Activated CD8-positive, alpha-beta memory T cell treated with anti-CD3 and anti-CD28 coated beads, Interleukin-2, amount 50 U/mL, for 1 hour (primary cell): ENCODE data around the gene PRDM16.

Experiments used
- DNase-seq: peaks from one replicate; pipeline ENCODE4 v3.0.0-alpha.2; 2020; ENCODE audit errors: extremely low read depth

The PRDM16 gene

DNA sequence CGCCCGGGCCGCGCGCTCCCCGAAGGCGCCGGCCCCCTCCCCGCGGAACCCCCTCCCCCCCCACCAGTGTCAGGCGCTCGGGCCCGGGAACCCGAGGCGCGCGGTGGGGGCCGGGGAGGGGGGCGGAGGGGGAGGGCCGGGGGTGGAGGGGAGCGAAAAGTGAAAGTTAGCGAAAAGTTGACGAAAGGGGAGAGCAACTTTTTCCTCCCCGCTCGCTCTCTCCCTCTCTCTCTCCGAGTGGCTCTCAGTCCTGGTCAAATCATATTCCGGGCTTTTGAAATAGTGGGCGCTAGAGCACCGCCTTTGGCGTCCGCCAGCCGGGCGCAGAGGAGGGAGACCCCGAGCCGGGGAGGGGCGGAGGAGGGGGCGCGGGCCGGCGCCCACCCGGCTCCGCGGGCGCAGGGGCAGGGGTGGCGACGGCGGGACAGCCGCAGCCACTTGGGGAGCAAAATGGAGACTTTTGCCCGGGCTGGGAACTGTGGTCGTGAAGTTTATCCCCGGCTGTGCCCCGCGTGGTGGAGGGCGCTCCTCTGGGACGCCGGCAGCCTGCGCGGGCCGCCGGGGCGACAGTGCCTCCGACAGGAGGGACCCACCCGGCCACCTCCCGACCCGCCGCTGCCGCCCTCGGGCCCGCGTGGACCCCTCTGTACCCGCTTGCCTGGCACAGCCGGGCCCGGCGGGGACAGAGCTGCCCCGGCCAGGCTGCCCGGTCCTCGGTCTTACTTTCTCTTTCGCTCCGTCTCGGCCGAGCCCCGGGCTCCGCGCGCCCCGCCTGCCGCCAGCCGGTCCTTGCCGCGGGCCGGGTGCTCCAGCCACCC, 697 bp downstream of the PRDM16 start:
- no peak for DNase-seq

DNA sequence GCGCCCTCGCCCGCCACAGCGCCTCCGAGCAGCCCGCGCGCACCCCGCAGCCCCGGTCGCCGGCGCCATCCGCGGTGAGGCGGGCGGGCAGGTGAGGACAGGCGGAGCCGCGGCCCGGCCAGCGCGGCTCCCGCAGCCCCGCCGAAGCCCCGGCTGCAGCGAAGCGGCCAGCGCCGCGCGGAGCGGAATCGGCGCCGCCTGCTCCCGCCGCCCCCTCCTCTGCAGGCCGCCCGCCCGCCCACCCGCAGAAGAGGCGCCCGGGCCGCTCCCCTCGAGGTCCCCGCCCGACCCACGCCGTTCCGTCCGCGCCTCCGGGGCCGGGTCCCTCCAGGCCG, 1.3 kb downstream of the PRDM16 start:
- DNase-seq = no peak

DNA sequence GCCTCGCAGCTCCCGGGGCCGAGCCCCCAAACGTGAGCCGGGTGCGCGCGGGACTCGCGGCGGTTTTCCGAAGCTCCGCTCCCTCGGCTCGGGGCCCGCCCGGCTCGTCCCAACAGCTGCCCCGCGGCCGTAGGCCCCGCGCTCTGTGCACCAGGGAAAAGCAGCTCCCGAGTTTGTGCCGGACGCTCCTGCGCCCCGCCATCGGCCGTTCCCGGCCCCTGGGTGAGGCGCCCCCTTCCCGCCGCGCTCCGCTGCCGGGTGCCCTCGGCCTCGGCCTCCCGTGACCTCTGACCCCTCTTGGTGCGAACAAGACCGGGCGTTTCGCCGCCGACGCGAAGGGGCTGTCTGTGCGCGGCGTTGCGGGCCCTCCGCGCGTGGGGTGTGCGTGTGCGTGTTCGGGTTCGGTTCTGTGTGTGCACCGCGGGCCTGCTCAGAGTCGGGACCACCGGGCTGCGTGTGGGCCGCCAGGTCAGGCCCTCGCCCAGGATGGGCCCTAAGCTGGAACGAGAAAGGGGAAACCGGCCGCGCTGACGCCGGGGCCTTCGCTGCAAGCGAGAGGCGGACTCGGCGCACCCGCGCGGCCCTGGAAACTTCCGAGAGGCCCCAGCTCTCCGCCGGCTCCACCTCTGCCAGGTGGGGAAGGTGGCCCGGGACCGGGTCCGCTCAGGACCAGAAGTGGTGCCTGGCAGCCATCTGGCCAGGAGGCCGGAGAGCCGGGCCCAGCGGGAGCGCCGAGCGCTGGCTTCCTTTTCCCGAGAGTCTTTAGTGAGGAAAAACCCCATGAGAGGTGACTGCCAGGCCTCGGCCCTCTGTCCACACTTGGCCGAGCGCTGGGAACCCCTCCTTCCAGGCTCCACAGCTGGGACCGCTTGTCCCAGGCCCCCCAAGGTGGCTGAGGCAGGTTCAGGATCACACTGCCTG, 1.9 kb downstream of the PRDM16 start:
- DNase-seq = no peak

DNA sequence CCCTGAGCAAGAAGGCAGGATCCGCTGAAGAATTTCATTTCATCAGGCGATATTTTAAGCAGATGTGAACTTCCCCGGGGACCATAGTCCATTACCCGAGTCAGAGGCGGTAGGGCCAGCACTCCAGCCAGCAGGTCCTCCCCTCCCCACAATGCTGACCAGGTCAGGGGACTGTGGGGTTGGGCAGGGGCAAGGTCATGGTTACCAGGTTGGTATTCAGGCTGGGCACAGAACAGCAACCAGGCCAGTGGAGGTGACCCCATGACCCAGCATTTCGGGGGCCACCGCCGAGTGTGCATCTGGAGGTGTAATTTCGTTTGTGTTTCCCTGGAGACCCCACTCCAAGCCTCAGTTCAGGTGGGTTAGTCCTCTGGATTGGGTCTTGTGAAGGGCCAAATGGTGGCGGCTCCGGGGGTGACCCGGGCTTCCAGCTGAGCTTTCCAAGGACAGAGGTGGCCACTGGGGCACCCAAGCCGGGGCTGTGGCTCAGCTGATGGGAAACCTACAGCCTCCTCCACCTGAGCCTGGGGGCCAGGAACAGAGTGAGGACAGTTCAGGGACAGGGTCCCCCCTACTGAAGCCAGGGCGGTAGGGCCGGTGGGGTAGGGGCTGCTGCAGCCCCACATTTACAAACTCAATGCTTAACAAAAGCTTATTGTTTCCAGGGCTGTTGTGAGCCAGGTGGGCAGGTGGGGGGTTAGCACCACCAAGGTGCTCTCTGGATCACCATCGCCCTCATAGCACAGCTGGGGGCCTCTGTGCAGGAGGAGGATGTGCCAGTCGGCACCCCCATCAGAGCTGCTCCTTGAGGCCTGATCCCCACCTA, 2.8 kb downstream of the PRDM16 start:
- DNase-seq = no peak

DNA sequence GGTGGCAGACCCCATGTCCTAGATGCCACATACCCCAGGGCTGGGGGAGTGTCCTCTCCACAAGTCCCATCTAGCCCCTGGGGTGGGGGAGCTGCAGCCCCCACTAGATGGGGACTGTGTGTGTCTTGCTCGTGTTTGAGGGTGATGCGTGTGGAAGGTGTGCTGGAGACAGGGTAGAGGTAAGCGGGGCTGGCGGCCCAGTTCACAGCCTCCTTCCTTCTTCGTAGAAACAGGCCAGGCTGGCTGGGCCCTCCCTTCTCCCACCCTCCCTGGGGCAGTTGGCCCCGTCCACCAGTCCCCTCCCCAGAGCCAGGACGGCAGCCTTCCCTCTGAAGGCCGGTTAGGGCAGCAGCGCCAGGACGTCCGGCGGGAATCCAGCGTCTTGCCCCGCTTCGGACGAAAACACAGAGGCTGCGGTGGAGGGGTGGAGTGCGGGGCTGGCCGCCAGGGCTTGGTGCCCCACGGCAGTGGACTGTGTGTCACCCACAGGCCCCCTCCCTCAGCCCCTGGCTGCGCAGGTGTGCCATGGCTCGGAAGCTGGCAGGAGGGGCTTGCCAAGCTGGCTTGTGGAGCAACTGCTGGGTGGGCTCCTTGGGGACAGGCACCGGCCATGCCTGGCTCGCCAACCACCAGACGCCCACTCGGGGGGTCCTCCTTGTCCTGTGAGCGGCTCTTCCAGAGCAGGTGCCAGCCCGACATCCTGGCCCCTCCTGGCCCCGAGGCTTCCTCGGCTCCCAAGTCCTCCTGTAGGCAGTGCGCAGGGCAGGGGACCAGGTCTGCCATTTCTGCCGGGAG, 3.6 kb downstream of the PRDM16 start:
- DNase-seq = no peak

DNA sequence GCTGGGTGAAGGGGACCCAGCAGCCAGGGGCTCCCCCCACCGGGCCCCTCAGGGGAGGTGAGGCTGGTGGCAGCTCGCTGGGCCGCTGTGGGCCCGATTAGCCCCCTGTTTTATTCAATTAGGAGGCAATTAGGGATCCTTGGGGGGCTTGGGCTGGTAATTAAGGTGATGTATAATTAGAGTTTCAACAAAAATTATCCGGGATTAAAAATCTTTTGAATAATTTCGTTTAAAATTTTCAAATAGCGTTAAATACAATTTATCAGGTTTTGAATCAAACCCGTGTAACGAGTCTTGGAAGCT, 4.1 kb downstream of the PRDM16 start:
- no peak for DNase-seq

DNA sequence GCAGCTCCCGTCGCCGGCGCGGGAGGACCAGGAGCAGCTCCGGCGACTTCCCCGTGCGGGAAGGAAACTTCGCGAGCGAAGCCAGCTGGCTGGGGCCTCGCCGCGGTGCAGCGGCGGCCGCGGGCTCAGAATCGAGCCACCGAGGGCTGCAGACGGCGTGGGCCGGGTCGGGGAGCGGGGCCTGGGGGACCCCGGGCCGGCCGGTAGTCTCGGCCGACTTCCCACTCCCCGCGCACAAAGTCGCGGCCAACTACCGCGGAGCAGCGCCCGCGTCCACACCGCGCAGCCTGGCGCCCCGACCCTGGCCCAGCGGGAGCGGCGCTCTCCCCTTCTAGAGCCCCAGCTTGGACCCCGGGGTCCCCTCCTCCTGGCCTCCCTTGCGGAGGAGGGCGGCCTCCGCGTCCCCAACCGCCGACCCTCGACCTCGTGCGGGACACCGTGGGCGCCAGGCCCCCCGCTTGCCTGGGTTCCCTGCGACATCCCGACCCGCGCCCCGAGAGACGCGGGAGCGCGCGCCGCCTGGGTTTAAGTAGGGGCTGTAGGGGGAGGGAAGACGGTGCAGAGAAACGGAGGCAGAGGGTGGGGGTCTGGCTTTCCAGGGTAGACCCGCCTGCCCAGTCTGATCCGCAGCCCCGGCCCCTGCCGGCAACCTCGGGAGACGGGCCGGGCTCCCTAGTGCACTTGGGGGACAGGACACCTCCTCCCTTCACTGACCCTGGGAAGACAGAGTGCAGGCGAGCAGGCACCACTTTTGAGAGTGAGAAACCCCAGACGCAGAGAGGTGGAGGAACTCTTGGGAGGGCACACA, 4.7 kb downstream of the PRDM16 start:
- DNase-seq = no peak

DNA sequence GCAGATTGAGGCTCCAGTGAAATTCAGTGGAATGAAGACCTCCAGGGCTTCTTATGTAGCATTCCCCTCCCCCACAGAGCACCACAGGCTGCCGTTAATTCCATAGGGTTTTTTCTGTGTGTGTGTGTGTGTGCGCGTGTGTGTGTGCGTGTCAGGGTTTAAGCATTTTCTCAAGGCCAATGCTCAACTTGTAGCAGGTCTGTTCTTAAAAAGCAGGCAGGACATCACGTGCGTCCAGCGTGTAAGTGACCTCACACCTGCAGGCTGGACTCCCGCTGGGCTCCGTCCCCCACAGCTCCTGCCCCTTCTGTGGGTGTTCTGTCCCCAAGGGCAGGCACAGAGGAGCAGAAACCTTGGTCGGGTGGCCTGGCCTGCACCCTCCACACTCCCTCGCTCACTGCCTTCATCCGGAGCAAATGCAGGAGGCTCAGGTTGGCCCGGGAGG, 5.3 kb downstream of the PRDM16 start:
- no peak for DNase-seq

DNA sequence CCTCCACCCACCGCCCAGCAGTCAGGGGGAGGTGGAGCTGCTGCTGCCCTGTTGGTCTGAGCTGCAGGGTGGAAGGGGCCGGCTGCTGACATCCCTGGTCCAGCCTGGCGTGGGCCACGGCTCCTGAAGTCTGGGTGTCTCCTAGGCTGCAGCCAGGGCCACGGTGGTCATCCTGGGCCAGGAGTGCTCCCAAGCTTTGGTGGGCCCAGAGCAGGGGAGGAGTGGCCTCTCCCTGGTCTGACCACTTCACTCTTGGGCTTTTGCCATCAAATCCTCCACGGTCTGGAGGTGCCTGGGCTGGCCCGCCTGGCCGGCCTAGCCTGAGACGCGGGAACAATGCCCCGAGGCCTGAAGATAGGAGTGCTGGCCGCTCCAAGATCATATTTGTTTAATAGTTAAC, 5.8 kb downstream of the PRDM16 start:
- DNase-seq = no peak

DNA sequence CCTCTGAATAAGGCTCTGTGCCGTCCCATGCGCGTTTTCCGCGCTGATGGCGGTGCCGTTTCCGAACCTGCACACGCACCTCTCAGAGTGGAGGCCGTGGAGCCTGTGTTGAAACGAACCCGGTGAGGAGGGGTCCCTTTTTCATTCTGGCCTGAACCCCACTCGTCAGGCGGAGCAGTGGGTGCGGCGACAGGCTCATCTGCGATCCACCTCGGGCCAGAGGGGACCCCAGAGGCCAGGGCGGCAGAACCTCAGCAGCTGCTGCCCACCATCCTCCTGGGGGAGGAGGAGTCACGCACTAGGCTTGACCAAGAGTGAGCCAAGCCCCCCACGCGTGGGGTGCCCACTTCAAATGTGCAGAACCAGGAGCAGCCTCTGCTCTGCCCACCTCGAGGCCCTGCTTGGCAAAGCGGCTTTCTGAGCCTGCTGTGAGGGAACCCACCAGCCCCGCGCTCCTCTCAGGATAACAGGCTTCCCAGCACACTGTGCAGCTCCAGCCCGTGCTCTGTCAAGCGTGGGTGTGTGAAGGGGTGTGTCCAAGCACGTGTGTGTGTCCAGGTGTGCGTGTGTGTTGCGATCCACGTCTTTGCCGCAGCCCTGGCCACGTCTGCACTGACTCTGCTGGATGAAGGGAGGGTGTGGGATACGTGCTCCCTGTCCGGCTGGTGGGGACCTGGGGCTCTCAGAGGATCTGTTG, 6.8 kb downstream of the PRDM16 start:
- DNase-seq = no peak

DNA sequence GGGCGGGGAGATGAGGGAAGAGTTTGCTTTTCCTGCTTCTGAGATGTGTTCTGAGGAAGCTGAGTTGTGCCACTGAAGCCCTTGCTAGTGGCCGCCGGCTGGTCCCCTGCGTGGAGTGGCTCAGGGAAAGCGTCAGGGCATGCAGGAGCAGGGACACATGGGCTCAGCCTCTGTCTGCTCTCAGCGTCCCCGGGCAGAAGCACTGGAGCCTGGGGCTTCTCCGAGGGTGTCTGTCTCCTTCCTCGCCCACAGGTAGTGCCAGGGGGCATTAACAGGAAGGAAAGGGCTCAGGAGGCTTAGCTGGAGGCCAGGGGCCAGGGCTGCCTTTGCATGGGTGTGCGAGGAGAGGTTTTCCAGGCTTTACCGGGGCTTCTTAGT, 7.3 kb downstream of the PRDM16 start:
- no peak for DNase-seq

DNA sequence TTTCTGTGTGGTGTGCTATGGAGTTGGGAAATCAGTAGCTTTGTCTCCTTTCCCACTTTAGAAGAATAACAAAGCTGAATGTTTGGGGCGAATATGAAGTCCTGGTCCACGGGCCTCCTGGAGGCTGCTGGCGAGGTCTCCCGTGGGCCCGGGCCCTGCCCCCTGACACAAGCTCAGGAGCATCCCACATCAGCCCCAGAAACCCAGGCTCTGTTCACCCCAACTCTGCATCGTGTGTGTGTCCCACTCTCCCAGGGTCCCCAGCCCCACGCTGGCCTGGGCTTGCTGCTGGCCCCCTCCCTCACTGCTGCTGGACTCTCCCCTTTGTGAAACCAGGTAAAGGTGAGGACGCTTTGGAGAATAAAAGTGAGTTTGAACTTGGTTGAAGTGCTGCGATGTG, 8.1 kb downstream of the PRDM16 start:
- DNase-seq = no peak

DNA sequence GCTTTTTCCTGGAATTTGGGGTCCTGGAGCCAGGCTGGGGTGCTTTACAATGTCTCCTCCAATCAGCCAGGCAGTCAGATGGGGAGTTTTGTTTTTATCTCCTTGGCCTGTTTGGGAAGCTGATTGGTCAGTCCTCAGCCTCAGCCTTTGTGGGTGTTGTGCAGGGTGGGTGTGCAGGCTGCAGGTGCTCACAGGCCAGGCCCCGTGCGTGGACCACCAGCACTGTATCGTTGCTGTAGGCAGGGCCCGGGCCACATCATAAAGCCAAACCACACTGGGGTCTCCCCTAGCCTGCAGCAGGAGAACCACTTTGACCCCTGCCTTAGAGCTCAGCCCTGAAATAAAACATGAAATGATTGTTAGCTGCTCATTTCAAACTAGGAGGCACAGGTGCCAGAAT, 8.6 kb downstream of the PRDM16 start:
- no peak for DNase-seq

DNA sequence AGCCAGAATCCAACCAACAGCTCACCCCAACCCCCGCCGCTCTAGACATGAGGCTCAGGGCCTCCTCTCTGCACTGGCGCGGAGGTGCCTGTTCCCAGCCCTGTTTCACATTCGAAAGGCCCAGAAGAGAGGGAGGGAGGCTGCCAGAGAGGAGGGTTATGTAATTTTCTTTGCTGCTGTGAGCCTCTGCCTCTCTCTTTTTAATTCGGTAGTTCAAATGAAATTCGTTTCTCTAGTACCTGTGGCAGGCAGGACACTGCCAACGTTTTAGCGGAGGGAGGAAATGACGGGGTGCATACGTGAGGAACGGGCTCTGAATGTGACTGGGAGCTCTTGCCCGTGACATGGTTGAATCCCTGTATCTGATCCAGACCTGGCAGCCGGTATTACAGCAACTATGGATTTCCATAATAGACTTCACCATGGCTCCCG, 9.4 kb downstream of the PRDM16 start:
- no peak for DNase-seq

DNA sequence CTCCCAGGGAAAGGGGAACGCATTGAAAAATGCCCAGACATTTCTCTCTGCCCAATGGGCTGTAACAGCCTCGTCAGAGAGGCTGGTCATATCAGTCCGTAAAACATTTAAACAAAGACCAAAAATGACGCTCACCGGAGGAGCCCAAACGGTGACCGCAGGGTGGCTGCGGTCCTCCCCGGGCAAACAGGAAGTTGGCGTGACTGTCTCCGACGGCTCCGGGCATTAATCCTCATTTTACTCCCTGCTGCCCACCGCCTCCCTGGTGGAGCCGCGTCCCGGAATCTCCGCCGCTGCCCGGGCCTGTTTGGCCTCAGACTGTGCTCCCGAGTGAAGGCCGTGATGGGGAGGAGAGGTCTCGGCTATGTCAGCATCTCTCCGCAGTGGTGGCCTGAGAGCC, 9.9 kb downstream of the PRDM16 start:
- no peak for DNase-seq

DNA sequence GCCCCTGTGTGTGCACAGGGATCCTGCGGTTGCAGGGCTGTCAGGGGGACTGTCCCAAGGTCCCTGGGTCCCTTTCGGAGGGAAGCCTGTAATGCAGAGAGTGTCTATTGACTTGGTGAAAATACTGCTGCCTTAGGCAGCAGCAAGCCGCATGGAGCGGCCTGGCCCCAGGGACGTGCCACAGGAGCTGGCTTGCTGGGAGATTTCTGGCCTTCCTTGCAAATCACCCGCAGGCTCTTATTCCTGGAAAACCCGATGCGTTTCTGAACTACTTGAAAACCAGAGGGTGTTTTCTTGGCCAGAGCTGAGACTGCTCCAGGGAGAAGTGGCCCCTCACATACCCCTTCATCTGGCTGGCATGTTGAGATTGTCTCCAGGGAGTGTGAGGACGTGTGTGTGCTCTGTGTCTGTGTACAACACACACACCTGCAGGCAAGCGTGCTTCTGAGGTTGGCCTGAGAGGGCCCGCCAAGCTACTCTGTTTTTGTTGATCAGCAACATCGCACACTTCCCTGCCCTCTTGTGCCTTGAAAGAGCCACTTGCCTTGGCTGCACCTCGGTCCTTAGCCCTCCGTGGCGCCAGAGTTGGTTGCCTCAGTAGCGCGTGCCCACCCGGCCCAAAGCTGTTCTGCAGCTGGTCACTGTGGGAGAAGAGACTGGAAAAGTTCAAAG, 10.5 kb downstream of the PRDM16 start:
- no peak for DNase-seq

DNA sequence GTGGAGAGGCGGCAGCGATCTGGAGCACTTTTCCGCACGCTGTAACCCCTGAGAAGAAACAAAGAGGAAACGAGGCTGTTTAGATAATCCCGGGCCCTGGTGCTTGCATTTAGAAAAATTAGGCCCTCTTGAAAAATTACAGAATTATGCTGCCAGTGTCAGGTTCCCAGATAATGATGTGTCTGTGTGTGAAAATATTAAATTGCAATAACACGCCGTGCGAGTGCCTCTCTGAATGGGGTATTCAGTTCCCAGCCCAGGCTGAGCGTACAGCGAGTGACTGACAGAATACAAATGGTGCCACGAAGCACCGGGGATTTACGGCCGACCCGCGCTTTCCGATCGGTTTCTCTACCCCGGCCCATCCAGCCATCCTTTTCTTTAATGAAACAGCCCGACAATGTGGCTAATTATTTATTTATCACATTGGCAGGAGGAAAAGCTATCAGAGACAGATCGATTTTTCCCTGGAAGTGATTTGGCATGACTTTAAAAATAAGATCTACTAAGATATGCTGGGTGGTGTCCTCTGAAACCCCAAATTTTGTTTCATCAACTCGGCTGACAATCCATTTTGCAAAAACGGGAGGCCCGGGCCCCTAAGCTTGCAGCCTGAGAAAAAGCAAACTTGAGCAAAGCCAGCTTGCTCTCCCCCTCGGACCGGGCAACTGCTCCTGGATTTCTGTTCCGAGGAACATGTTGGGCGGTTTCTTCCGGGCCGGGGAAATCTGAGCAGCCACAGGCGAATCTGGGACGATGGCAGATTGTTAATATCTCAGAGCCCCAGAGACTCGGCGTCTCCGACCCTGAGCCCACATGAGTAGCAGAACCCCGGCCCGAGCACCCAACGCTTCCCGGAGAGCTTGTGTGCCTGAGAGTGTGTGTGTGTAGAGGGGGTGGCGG, 11.3 kb downstream of the PRDM16 start:
- no peak for DNase-seq

DNA sequence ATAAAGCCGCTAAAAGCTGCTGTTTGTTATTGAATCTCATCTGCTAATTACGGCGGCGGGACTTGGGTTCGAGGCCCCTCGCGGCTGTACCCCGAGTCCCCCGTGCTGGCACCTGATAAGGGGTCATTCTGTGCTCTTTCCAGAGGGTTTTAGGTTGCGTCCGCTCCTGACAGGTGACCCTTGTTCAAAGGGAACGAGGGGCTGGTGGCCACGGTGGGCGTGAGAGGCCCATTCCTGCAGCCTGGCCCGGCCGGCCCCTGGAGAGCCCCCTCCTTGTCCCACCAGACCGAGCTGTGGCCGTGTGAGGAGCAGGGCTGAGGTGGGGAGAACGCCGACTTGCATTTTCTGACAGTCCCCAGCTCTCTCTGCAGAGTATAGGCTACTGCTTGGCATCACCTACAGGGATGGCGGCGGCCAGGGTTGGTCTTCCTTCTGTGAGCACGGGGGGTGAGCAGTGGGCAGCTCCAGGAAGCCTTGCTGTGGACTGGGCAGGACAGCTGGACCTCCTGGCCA, 12.2 kb downstream of the PRDM16 start:
- DNase-seq = no peak
